Fibroblast of lung (primary cell): ENCODE results near the gene DTX3.

Experiments
- CTCF ChIP-seq, 2 donors: IDR thresholded peaks in 1 of 2; conservative IDR thresholded peaks in 1 of 2; 1 replicate in 1 of 2; 2 replicates in 1 of 2; pipeline ENCODE4 v1.5.1; 2011 to 2012; ENCODE audit warnings: low read length in 2 of 2, control low read depth in 1 of 2, inconsistent platforms in 1 of 2, low read depth in 1 of 2, mild to moderate bottlenecking in 1 of 2
- EZH2 ChIP-seq: IDR thresholded peaks from 2 replicates; pipeline ENCODE4 v1.5.1; 2012; ENCODE audit warnings: low read length, control low read depth, mild to moderate bottlenecking; ENCODE audit errors: missing control alignments

DNA sequence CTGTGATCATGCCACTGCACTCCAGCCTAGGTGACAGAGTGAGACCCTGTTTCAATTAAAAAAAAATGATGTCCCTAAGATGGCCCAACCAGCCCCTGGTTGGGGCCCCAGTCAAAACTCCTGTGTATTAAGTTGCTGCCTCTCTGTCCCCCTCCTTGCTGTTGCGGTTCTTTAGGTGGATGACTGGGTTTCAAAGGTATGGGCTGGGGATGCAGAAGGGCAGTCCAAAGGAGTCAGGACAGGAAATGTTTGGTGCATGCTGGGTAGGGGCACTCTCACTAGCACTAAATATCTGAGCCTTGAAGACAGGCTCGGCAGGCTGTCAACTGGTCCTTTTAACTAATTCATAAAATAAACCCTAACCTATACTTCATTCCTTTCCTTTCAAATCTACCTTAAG is 25.6 kb upstream of the DTX3 start:
- no peak for TF ChIP-seq CTCF (conservative IDR thresholded peaks at IDR 0.05 in 1 of 2, IDR thresholded peaks at IDR 0.05 in 1 of 2; ENCODE audit: low read depth in 1 of 2, low read length in 2 of 2)
- no peak for TF ChIP-seq EZH2
